Ovary (tissue), 9 donors: ENCODE measurements around the gene GATB. TPM values are rescaled to one million over a fixed set of nuclear protein-coding genes. Genes with fewer than 3 reads are reported as not detected.

Source experiments
- DNase-seq, 5 donors: peaks; one replicate each; pipeline ENCODE4 v3.0.0-alpha.2; 2019 to 2020
- H3K27ac ChIP-seq, 2 donors: fragments of 200-600 bp; one replicate each; pipeline versions ENCODE4 v1.5.1 to v1.8.0; 2019 to 2022
- H3K27me3 ChIP-seq: fragments of 200-600 bp; one replicate; pipeline ENCODE4 v1.8.0; 2022
- H3K36me3 ChIP-seq: fragments of 200-600 bp; sonication (generic); one replicate; pipeline ENCODE4 v1.5.1; 2019
- H3K4me1 ChIP-seq: one replicate; pipeline ENCODE4 v1.8.1; 2013; ENCODE audit warnings: mild to moderate bottlenecking, moderate library complexity; ENCODE audit not compliant: insufficient read depth
- H3K4me3 ChIP-seq: fragments of 200-600 bp; sonication (generic); one replicate; pipeline ENCODE4 v1.5.1; 2017
- H3K9me3 ChIP-seq, 2 donors: fragments of 200-600 bp in 1 of 2; sonication (generic) in 1 of 2; one replicate each; pipeline versions ENCODE4 v1.5.1 to v1.8.1; 2013 to 2019; ENCODE audit warnings: mild to moderate bottlenecking in 1 of 2, moderate library complexity in 1 of 2
- CTCF ChIP-seq, 3 donors: fragments of 450-650 bp in 2 of 3; fragments of 200-600 bp in 1 of 3; IDR thresholded peaks; one replicate each; pipeline versions ENCODE4 v1.5.1 to v1.8.0; 2016 to 2022; ENCODE audit warnings: antibody characterized with exemption in 3 of 3, mild to moderate bottlenecking in 1 of 3
- EP300 ChIP-seq: sonication (generic); formaldehyde crosslinking; IDR thresholded peaks from one replicate; pipeline ENCODE4 v1.6.1; 2017; ENCODE audit warnings: antibody characterized with exemption
- POLR2A ChIP-seq: fragments of 450-650 bp; IDR thresholded peaks from one replicate; pipeline ENCODE4 v1.6.1; 2017; ENCODE audit warnings: antibody characterized with exemption, mild to moderate bottlenecking, moderate library complexity
- WGBS, 3 donors: extraction: QIAGEN DNeasy Blood & Tissue Kit in 1 of 3; methylation state at CpG; one replicate each; pipeline versions ENCODE4 v1.1.5 to v1.1.7; 2013 to 2017; 5-methylcytosine and 5-hydroxymethylcytosine counted together
- intact Hi-C, 4 donors: fragments of 100-400 bp; cut with DNase I; formaldehyde crosslinking; loops; one replicate each; pipeline versions ENCODE4 v1.11.0 to v1.15.1; 2022 to 2023
- polyA plus RNA-seq, 2 donors: library from polyadenylated mRNA; stranded (reverse); fragments of 200-250 nt in 1 of 2; fragments of 350-450 nt in 1 of 2; fragmentation: Illumina TruSeq in 1 of 2; extraction: RNeasy Lipid Tissue Mini Kit (QIAGEN cat#74804) in 1 of 2; gene quantifications; one replicate each; pipeline ENCODE4 v1.2.3, GENCODE V29; 2013 to 2014
- total RNA-seq, 7 donors: library from RNA; depleted of rRNA in 2 of 7; stranded (reverse); fragments of >200 nt in 2 of 7; fragmentation: NEBNext Ultra II Directional in 3 of 7; extraction: Animal tissue kit (Norgen Biotek cat#: 25700) in 3 of 7; gene quantifications; one replicate each; pipeline versions ENCODE4 v1.1.0 to v1.2.4, GENCODE V29; 2016 to 2023
- donor health status: DM: no; HTN: no; CAD: no; lungs with moderate emphysema.
- donor health status: DM: no; HTN: no; CAD: no.
- donor health status: Bipolar disorder and iron deficiency.
- donor health status: DM: yes; HTN: yes; CAD: no.
- donor health status: DM: no; HTN: no; CAD: no.
- donor health status: DM: yes; HTN: yes; CAD: no.

GATB gene
- total and polyA plus RNA-seq, 9 donors = 10.0 to 21.3 (median 13.0) TPM

GRCh38 chr4:151629097-151629783 is 131.6 kb downstream of the GATB start:
- H3K9me3 ChIP-seq = no peaks in the 10 kb centered on the region
- peaks cover 3% of the 10 kb centered on the region for H3K4me1 ChIP-seq
- WGBS, 3 donors = 85 to 87% (median 86%) methylated on average over 10 of the region's 10 CpGs
- no peak overlapping the region for H3K4me3 ChIP-seq
- no peak overlapping the region for H3K27ac ChIP-seq
- no peak for DNase-seq
- no peak for TF ChIP-seq CTCF (IDR thresholded peaks at IDR 0.05)
- TF ChIP-seq EP300 = no peak
- no peak for TF ChIP-seq POLR2A
- no peaks in the 10 kb centered on the region for H3K36me3 ChIP-seq
- H3K27me3 ChIP-seq = no peaks in the 10 kb centered on the region
- intact Hi-C loops = no loop called here

DNA sequence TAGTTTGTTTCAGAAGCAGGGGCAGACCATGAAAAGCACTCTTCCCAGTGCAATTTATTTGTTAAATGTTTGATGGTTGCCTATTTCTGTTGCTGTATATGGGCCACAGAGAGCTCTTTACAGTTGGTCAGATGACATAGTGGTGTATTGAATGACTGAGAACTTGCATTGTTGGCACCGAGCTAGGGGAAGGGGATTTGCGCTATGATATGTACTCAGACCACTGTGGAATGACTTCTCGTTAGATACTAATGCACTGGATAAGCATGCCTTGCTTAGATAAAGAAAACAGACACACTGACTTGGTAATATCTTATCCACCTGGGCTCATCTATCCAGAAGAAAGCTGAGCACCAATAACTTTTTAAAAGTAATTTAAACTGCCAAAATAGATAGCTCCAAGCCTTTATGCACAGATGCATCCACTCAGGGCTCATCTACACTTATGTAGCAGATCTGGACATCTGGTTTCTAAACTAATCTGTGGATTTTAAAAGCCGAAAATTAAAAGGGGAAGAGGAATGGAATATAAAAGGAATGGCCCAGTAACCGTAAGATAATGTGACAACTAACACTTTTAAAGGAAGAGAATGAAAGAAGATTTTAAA is 132.7 kb downstream of the GATB start:
- no peaks in the 10 kb centered on the region for H3K27me3 ChIP-seq
- H3K4me3 ChIP-seq = no peak overlapping the region
- intact Hi-C loops = no loop called here
- H3K4me1 ChIP-seq = peaks cover 5% of the 10 kb centered on the region
- no peak for DNase-seq
- no peak for TF ChIP-seq POLR2A
- TF ChIP-seq CTCF (IDR thresholded peaks at IDR 0.05) = no peak
- no peak for TF ChIP-seq EP300
- 76 to 81% (median 80%) methylated on average over 5 of the region's 5 CpGs for WGBS, 3 donors
- H3K36me3 ChIP-seq = no peaks in the 10 kb centered on the region
- H3K9me3 ChIP-seq = no peaks in the 10 kb centered on the region
- no peak overlapping the region for H3K27ac ChIP-seq

DNA sequence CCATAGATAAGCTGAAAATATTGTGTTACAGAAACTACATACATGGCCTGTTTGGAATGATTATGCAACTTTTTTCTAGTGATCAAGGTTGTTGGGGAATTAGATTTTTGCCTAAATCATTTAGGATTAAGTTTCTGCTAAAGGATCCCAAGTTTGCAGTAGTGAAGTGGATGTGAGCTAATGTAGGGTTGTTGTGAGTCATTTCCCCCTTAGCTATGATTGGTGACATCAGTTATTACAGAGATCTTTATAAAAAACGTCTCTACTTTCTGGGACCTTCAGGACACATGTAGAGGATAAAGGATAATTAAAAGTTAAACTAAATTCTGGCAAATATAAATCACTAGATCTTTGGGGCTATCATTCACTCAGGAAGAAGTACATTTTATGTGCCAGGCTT is 133.3 kb downstream of the GATB start:
- H3K27me3 ChIP-seq = no peaks in the 10 kb centered on the region
- TF ChIP-seq POLR2A = no peak
- no peak for TF ChIP-seq EP300
- no peak for TF ChIP-seq CTCF (IDR thresholded peaks at IDR 0.05)
- WGBS, 3 donors = 29 to 36% (median 32%) methylated on average over 1 of the region's 1 CpG
- no peaks in the 10 kb centered on the region for H3K9me3 ChIP-seq
- intact Hi-C loops = no loop called here
- H3K36me3 ChIP-seq = no peaks in the 10 kb centered on the region
- DNase-seq = no peak
- H3K4me3 ChIP-seq = no peak overlapping the region
- no peak overlapping the region for H3K27ac ChIP-seq
- H3K4me1 ChIP-seq = peaks cover 5% of the 10 kb centered on the region

DNA sequence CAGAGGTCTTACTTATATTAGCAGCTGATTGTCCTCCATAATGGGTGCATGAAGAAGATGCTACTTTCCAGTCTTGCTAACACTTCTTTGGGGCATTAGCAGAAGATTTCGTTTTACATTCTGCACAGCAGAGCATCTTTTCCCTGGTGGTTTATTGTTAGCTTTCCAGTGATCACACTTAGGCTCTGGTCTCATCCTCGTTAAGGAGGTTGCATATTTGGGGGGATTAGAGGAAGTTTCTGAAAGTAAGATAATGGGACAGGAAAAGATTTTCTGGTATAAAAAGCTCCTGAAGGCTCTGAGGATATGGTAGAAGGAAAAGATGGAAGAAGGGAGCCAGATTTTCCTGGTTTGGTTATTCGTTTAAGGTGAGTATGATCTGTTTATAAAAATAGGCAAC is 134.1 kb downstream of the GATB start:
- Histone ChIP-seq H3K4me1 (peaks cover 5% of the 10 kb centered on the region), H3K9me3 (no peaks in the 10 kb centered on the region), H3K4me3 (no peak overlapping the region), H3K27me3 (no peaks in the 10 kb centered on the region), H3K36me3 (no peaks in the 10 kb centered on the region), H3K27ac (no peak overlapping the region)
- no peak for DNase-seq
- TF ChIP-seq CTCF (IDR thresholded peaks at IDR 0.05) = no peak
- TF ChIP-seq POLR2A = no peak
- TF ChIP-seq EP300 = no peak
- intact Hi-C loops = no loop called here
- WGBS, 3 donors = 59 to 86% (median 74%) methylated on average over 3 of the region's 3 CpGs
